ENCODE measurements around the gene MARK1.

Gene MARK1

DNA sequence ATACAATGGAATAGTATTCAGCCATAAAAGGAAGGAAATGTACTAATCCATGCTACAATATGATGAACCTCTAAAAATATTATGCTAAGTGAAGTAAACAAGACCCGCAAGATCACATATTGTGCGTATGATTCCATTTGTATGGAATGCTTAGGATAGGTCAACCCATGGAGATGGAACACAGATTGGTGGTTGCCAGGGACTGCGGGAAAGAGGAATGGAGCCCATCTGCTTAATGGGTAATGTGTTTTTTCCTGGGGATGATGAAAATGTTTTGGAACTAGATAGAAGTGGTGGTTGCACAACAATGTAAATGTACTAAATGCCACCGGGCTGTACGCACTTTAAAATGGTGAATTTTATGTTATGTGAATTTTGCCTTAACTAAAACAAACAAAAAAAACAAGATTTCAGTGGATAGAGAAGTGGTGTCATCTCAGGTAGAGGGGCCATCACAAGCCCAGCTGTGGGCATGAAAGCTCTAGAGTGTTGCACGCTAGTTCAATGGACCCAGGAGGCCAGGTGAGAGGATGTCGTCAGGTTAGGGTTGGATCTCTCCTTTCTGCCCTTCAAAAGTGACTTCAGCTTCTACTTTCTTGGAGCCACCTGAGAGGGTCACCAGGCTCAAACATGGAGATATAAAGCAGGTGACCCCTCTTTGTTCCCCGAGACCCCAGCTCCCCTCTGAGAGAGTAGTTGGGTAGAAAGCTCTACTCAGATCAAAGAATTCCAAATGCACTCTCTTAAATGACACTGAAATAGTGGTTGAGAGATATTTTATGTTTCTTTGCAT is 164.7 kb downstream of the MARK1 start:
- peak; percentile 34 for DNase-seq

GRCh38 chr1:220694866-220695382 is 167.0 kb downstream of the MARK1 start:
- no peak for DNase-seq

DNA sequence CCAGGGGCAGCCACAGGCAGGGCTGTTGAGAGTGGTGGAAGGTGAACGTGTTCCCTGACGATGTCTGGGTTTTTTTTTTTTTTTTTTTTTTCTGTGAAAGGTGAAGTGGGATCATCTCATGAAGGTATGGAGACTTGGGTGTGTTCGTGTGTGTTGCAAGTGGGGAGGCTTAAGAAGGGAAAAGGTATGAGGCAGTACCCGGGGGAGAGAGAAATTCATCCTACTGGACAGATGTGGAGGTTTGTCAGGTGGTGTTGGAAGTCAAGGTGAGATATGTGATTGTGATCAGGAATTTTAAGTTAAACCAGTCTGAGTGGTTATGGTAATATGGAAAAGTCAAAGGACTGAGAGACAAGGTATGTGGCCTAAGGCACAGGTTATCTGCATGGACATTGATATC is 167.5 kb downstream of the MARK1 start:
- DNase-seq, result no peak

- no peak for DNase-seq
These were observed 168.4 kb downstream of the MARK1 start for GRCh38 chr1:220696226-220696862.

DNA sequence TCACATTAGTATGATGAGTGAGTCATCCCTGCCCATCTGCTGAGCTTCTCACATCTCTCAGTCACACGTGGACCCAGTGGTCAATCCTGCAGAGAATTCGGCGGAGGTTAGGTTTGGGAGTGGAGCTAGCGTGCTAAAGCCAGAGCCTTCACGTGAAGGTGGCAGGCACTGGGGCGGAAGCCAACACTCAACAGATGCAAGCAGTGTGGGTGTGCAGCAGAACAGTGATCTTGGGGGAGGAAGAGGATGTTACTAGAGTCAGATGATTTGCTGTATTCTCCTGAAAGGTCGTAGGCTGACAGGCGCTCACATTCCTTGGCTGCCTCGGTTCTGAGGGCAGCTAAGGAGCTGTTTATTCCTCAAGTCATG is 168.9 kb downstream of the MARK1 start:
- peak; percentile 52 for DNase-seq

DNA sequence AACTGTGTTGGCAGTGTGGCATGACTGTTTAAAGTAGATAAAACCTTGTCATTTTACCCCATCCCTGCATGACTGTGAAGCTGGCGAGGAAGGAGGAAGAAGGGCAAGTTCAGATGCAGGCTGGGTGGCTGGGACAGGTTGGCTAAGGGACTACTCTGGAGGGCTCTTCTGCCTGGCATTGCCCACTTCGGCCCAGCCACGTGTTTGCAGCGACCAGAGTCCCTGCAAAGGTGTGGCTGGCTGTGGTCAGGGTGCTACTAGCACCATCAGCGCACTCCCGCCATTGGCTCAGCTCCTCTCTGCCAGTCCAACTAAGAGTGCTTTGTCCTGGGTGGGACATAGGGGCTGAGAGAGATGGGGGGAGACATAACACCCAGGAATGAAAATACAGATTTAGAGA is 169.4 kb downstream of the MARK1 start:
- DNase-seq, result no peak

DNA sequence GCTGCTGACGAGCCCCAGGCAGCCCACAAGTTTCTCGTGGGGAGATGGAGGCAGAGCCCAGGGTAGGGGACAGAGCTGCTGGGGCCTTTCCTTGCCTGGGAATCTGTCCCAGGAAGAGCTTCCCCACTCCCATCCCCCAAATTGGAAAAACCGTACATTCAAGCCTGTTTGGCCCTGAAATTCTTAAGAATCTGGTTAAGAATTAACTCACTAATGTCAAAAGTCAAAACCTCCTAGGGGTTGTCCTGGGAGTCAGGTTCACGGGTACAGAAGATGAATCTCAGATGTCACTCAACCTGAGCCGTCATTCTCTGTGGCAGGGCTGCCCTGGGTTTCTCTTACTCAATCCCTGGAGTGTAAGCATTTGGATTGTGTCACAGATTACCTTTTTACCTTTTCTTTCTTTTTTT is 170.7 kb downstream of the MARK1 start:
- no peak for DNase-seq

GRCh38 chr1:220699044-220699443 is 171.1 kb downstream of the MARK1 start:
- no peak for DNase-seq

DNA sequence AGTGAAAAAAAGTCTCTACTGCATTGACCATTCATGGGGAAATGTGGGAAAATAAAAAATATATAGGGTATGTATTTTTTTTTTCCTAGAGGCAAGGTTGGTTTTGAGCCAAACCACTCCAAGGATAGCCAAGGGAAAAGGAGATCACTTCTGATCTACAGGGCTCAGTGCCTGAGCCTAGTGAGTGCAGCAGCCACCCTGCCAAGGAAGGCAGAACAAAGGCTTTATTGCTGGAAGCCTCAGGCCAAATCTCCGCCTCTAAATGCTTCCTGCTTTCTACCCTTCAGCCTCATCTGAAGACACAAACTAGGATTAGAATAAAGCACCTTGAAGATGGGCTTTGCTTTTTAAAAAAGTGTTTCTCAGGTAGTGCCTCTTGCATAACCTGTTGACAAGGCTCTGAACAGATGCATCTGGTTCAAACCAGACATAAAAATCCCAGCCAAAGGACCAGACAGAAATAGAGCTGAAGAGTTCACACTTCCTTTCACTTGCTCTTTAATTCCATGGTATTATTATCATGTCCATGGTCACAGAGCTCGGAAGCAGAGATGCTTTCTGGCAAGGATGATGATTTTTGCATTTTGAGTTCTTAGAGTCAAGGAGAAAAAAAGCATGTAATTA is 172.7 kb downstream of the MARK1 start:
- no peak for DNase-seq

DNA sequence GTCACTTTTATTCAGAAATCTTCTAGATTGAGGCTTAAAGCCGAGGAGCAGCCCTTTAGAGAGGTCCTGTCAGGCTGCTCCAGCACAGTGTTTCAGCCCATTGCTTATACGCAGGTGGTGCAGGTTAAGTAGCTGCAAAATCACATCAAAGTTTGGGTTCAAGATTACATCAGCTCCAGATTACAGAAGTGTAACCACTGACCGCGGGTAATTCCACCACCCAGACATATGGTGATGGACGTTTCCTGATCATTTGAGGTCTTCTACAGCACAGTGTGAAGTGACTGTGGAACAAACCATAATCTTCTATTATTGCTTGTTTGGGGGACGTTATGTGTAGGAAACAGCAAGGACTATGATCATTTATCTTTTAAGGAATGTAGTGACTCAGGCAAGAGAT is 174.0 kb downstream of the MARK1 start:
- no peak for DNase-seq

DNA sequence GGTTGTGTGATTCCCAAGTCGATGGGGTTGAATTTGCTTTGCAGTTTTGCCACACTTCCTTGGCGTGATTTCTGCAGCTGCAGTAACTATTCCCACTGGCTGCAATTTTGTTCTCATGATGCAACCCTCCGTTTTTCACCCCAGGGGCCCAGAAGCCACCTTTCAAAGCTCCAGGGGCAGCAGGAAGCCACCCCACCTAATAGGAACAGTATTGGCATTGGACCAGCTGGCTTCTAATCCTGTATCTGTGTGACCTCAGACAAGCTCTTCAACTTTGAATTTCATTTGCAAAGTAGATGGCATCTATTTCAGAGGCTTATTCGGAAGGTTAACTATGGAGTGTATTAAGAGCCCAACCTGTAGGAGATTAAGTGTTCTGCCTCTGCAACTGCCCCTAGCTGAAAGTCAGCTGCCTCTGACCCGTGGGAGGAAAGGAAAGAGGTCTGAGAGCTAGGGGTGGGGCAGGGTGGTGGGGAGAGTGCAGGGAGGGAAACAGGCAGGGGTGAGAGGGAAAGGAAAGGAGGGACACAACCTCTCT is 174.9 kb downstream of the MARK1 start:
- DNase-seq, result no peak

DNA sequence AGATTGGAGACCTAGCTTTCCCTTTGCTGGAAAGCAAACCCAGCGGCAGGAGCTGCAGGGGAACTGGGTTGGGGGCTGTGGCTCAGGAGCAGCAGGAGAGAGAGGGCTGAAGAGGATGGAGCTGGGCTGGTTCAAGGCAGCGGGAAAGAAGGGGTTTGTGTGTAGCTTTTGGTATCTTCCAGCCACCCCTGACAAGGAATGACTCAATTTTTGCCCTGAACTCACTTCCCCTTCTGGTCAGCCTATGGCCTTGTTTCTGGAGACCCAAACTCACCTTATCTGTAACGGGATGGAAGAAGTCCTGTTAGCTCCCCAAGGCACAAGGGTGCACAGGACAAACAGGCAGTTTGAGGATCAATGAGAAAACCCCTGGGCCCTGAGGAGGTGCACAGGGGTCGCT is 175.4 kb downstream of the MARK1 start:
- DNase-seq, result no peak

- no peak for DNase-seq
These were observed 177.8 kb downstream of the MARK1 start for GRCh38 chr1:220705782-220706181.

DNA sequence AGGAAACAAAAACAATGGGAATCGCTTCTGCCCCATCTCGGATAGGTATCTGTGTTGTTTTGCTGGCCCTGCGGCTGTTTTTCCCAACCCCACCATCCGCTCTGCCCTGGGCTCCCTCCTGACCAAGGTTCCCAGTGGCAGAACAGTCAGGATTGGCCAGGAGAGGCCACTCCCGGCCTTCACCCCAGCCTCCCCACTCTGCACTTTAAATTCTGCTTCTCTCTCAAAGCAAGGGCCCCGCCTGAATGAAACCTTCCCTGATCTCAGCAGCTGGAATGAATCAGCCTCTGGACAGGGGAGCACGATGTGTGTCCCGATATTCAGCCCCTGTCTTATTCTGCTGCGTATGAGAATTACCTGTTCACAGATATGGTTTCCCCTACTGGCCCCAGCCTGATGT is 178.5 kb downstream of the MARK1 start:
- no peak for DNase-seq

- no peak for DNase-seq
These were observed 179.2 kb downstream of the MARK1 start for GRCh38 chr1:220707160-220707559.

DNA sequence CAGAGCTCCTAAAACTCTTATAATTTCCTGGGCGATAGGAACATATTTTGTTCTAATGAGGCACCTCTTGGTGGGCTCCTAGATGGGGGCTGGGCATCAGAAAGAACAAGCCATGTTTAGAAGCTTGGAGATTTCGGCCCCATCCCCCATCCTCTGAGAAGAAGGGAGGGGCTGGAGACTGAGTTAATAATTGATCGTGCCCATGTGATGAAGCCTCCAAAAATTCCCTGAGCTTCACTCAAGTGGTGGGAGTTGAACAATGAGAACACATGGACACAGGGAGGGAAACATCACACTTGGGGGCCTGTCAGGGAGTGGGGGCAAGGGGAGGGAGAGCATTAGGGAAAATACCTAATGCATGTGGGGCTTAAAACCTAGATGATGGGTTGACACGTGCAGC is 180.3 kb downstream of the MARK1 start:
- DNase-seq, result no peak

GRCh38 chr1:220708936-220709801 is 181.2 kb downstream of the MARK1 start:
- no peak for DNase-seq

DNA sequence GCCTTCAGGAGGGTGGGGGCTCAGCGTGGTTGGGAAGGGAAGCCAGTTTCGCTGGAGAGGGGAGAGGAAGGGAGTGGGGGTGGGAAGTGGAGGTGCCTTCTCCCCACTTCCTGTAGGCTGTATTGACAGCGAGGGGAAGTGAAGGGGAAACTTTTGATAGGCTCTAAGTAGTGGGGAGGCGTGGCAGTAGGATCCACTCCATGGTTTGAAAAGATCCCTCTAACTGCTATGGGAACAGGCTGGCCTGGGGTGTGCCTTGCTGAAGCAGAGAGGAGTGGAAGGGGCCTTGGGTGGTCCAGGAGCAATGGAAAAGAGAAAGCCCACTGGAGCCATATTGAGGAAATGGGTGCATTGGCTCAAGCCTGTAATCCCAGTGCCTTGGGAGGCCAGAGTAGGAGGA is 182.4 kb downstream of the MARK1 start:
- no peak for DNase-seq

DNA sequence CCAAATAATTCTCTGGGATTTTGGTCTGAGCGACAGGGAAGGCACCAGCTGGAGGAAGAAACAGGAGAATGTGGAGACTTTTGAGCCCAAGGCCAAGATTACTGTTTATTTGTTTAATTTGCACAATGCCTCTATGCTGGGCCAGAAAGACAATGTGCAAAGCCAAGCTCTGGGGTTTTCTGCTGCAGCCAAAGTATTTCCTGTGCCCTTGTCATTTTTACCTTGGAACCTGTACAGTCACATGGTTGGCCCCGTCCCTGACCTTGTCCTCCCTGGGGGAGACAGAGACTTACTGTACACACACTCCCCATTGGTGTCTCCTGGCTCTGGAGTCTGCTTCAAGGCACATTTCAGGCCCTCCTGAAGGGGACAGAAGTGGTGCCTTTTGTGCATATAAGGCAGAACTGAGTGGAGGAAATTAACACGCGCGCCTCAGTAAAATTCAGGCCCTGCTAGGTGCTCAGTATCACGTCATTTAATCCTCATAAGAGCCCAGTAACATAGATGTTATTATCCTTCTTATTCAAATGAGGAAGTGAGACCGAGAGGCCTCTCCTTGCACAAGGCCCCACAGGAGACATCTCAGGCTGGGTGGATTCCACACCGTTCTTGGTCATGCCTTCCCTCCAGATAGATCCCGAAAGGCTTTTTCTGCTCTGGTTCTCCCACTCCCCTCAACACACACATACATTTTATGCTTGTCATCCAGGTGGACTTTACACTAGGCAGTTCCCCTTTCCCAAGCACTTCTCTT is 183.3 kb downstream of the MARK1 start:
- no peak for DNase-seq

All from fibroblast of skin of abdomen (primary cell).